ENCODE results near the gene TMEM271.

The TMEM271 gene, protein sequence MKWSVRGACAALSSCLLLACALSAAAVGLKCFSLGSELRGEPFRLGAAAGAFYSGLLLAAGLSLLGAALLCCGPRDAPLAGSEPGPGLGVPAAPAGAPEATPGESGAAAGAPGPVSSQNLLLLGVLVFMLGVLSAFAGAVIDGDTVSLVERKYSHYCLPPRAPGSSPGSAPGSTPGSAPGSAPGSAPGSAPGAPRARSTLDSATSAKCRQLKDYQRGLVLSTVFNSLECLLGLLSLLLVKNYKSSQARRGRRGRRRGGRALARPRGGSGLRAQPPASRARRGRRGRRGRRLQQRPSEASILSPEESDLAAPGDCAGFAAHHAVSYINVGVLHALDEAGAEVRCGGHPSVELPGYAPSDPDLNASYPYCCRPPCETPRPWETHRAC

DNA sequence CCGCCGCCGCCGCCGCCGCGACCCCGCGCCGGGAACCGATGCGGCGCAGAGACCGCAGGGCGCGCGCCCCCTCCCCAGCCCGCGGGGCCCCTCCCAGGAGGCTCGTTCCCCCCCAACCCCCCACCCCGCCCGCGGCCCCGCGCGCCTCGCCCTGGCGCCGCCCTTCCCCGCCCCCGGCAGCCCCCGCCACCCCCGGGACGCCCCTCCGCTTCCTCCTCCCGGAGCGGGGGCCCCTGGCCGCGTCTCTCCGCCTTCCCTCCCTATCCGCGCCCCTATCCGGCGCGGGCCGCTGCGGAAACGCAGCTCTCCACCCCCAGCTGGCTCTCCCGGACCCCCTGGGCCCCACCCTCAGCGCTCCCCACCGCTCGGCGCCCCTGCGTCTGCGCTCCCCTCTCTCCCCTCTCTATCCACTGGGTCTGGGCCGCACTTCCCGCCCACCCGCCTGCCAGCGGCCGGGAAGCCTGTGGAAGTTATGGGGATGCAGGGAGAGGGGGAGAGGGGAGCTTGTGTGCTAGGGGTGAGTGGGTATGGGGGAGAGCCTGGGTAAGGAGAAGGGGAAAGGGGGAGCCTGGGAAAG, at the start of gene TMEM271:
Gene TMEM271, minus strand, starts transcription at position 51 of the 577 bp plus-strand sequence. CDS start 233 bp downstream, outside the sequence.
- no peak for DNase-seq (ENCODE audit: low read depth in 2 of 2, low spot score in 1 of 2)

DNA sequence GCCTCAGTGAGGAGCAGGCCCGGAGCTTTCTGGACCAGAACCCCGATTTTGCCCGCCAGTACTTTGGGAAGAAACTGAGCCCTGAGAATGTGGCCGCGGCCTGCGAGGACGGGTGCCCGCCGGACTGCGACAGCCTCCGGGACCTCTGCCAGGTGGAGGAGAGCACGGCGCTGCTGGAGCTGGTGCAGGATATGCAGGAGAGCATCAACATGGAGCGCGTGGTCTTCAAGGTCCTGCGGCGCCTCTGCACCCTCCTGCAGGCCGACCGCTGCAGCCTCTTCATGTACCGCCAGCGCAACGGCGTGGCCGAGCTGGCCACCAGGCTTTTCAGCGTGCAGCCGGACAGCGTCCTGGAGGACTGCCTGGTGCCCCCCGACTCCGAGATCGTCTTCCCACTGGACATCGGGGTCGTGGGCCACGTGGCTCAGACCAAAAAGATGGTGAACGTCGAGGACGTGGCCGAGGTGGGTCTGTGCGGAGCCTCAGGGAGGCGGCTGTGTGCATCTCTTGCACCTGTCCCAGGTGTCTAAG, 49.6 kb upstream of the TMEM271 start:
- DNase-seq (ENCODE audit: low read depth in 2 of 2, low spot score in 1 of 2): no peak

DNA sequence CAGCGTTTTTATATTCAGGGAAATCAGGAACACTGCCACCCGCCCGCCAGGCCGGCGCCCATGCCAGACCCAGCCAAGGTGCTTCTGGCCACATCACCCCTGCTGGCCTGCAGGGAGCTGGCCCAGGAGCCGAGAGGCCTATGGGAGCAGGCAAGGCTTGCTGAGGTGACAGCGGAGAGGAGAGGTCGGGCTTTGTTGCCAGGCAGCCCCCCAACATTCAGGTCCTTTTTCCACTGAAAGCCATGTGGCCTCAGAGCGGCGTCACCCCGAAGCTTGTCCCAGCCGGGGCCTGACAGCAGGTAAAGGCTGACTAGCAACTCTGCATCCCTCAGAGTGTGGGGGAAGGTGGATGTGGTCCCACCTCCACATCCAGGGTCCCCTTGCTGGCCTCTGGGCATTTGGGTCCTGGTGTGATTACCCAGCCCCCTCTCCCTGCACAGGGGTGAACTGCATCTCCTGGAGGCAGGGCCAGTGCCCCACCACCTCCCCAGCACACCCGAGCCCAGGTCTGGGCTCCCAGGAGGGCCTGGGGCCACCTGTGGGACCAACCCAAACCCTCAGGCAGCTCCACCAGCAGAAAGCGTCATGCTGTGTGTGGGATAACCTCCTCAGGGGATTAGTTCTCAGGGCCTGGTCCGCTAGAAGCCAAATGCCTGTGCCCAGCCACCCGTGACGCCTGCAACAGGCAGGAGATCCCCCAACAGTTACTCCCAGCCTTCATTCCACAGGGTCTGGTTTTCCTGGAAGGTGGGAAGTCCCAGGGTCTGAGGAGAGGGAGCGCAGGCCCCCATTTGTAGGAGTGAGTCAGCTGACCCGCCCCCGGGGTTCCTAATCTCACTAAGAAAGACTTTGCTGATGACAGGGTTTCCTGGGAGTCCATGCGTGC, 48.9 kb upstream of the TMEM271 start, which contains the start of gene PDE6B:
Gene PDE6B, plus strand, starts transcription at position 869 of the 886 bp plus-strand sequence. CDS start 54 bp downstream, outside the sequence.
- DNase-seq (ENCODE audit: low read depth in 2 of 2, low spot score in 1 of 2): no peak

DNA sequence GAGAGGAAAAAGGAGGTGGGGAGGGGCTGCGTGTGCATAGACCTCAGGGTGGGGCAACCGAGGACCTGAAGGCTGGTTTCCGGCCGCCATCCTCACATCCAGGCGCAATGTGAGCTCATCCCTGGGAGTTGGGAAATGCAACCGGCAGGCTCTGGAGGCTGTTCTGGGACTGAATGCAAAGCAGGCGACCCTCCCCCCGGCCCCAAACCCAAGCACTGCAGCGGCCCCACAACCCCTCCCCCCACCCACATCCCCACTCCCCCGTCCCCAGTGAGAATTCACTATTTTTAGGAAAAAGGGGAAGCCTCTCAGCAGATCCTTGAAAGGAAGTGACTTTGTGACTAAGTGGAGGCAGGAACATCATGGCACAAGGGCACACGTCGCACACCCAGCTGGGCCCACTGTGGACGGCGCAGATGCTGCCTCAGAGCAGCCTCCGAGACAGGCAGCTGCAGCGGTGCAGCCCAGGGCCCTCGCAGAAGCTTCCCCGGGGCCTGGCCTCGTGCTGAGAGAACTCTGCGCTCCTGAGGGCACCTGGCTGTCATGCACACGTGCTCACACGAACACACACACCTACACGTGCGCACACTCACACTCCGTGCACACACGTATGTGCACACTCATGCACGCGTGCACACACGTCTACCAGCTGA, 47.9 kb upstream of the TMEM271 start:
- no peak for DNase-seq (ENCODE audit: low read depth in 2 of 2, low spot score in 1 of 2)

DNA sequence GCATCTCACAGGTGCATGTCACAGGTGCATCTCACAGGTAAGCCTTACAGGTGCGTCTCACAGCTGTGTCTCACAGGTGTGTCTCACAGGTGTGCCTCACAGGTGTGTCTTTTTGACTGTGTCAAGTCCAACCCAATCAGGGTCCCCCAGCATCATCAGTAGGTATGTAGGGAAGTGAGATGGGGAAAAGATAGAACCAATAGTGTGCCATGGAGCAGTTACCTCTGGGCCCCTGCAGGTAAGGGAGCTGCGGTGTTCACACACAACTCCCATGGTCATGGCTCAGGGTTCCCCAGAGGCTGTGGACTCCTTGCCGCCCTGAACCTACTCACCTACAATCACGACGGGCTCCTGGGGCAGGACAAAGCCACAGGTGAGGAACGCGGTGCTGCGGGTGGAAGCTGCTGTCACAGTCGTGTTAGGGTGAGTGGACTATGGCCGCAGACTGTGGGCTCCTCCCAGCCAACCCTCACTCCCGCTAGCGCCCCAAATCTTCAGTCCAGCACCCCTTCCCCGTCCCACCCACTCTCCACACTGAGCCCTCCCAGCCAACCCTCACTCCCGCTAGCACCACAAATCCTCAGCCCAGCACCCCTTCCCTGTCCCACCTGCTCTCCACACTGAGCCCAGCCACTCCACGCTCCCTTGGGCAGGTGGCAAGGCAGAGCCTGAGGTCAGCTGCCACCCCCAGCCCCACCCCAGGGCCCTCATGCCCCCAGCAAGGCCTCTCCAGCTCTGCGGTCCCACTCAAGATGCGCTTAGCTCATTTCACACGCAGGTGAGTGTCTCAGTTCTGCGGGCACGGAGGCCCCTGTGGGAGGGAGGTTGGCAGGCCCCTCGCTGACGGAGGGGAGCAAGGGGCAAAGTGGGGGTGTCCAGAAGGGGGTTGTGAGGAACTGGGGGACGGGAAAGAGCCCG, 47.2 kb upstream of the TMEM271 start:
- DNase-seq (ENCODE audit: low read depth in 2 of 2, low spot score in 1 of 2): no peak

DNA sequence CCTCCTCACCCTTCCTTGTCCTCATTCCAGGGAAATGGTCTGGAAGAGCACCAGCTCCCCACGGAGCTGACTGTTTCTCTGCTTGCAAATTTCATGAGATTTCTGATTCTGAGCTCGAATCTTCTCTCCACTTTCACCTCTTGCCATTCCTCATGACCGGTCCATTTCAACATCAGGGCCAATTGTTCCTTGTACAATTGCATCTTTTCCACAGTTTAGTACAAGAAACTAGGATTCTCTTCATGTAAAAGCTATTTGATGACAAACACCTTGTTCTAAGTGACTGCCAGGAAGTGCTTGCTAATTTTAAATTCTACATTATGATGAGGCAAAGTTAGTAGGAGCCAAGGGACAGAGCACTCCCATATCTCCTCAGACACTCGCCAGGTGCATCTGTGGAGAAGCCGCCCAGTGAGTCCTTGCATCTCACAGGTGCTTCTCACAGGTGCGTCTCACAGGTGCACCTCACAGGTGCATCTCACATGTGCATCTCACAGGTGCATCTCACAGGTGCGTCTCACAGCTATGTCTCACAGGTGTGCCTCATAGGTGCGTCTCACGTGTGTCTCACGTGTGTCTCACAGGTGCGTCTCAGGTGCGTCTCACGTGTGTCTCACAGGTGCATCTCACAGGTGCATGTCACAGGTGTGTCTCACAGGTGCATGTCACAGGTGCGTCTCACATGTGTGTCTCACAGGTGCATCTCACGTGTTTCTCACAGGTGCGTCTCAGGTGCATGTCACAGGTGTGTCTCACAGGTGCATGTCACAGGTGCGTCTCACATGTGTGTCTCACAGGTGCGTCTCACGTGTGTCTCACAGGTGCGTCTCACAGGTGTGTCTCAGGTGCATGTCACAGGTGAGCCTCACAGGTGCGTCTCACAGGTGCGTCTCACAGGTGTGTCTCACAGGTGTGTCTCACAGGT, 46.2 kb upstream of the TMEM271 start:
- no peak for DNase-seq (ENCODE audit: low read depth in 2 of 2, low spot score in 1 of 2)

DNA sequence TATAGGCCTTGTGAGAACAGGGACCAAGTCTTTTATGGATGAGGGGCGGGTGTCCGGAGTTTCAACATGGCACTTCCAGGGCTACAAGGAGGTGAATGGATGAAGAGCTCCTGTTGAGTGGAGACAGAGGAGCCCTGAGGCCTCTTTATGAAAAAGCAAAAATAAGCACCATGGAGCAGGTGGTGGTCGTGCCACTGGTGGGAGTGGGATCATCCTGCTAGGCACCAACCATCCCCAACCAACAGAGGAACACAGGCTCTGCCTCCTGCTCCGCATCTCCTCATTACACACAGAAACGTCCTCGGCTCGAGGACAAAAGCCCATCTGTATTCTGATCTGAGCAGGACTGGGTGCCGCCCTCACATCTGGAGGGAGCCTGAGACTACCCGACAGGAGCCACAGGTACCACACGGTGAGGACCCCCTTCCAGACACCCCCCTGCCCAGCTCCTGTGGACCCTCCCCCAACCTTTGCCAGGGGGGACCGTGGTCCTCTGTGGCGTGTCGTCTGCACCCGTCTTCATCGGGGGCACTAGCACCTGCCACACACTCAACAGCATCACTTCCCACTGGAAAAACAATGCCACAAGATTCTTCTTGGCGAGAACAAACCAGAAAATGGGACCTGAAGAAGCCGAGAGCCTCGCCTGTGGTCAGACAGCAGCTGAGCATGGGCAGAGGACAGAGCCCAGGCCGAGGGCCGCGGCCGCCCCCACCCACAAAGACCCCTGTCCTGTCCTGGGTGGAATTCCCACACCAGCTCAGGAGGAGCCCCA, 45.4 kb upstream of the TMEM271 start:
- DNase-seq (ENCODE audit: low read depth in 2 of 2, low spot score in 1 of 2): no peak

DNA sequence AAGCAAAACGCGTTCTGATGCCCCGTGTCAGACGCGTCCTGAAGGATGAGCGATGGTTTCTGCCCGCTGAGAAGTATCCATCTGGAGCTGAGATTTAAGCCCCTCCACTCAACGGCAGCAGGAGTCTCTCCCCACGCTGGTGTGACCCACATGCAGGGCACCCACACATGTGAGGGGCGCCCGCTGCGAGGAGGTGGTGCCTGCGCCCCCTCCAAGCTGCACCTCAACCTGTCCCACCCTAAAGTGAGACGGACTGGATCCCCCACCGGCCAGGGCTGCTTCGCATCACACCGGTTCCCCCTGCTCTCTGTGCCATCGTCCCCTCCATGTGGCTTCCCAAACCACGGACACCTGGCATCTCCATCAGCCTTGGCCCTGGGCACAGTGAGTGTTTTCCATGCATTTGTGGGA, 44.8 kb upstream of the TMEM271 start:
- DNase-seq (ENCODE audit: low read depth in 2 of 2, low spot score in 1 of 2): no peak

DNA sequence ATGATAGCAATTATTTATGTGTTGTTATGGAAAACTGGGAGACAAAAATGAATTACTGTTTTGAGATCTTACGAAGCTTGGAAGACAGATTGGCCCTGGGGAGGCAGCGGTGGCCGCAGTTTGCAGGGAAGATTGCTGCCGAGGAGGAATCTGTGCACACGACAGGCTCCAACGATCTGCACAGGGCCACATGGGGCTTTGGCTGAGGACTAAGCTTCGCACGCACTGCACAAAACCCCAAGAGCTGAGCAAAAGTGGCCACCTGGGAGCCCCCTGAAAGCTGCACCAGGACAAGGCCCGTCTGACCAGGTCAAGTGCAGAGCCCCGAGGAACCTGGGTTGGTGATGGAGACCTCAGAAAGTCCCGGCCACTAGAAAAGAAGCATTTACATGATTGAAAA, 44.1 kb upstream of the TMEM271 start:
- DNase-seq (ENCODE audit: low read depth in 2 of 2, low spot score in 1 of 2): no peak

DNA sequence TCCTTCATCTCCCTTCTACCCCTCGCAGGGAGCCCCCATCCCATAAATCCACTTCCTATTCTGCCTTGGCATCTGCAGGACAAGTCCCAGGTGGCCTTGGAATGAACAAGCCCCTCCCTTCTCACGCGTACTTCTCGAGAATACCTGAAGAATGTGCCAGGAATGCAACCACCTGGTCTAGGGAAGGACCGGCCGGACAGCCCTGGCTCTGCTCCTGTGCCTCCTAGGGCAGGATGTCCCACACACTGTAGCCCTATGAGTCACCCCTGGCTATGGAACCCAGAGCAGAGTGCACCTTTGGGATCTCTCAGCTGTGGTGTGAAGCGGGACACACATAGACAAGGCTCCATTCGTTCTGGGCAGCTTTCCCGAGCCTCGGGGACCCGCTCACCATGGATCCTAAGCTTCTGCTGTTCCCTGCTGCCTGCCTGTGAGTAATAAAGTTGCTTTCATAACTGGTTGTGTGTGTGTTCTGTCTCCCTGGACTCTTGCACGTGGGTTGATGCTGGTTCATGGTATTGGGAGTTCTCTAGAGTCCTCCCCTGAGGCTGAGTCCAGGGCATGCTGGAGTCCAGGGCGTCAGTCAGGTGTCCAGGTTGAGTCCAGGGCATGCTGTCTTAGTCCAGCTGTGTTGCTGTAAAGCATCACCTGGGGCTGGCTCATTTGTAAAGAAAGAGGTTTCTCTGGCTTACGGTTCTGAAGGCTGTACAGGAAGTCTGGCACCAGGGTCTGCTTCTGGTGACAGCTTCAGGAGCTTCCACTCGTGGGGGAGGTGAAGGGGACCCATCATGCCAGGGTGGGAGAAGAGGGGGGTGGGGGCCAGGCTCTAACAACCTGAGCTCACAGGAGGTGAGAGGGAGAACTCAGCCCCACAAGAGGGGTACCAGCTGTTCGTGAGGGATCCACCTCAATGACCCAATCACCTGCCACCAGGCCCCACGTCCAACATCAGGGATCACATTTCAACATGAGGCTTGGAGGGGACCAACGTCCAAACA, 41.8 kb upstream of the TMEM271 start:
- no peak for DNase-seq (ENCODE audit: low read depth in 2 of 2, low spot score in 1 of 2)

DNA sequence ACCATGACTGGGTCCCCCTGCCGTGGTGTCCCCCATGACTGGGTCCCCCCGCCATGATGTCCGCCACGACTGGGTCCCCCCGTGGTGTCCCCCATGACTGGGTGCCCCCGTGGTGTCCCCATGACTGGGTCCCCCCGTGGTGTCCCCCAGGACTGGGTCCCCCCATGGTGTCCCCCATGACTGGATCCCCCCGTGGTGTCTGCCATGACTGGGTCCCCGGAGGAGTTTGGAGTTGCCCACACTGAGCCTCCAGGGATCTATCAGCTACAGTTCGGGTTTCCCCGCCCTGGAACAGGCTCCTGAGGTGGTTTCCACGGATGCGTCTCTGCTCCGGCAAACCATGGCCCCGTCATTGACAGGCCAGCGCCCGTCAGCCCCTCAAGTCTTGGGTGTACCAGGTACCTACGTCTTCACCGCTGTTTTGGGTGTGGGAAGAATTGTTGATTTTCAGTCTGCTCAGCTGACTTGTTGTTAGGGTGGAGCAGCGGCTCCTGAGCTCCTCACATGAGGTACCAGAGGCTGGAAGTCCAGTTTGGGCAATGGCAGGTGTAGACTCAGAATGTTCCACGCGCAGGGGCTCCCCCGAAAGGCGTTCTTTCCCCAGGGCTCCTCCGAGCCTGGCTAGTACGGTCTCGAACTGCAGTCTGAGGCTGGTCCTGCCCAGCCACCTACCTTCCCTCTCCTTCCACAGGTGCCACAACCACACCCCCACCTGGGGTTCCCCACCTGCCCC, 41.0 kb upstream of the TMEM271 start:
- DNase-seq (ENCODE audit: low read depth in 2 of 2, low spot score in 1 of 2): no peak

DNA sequence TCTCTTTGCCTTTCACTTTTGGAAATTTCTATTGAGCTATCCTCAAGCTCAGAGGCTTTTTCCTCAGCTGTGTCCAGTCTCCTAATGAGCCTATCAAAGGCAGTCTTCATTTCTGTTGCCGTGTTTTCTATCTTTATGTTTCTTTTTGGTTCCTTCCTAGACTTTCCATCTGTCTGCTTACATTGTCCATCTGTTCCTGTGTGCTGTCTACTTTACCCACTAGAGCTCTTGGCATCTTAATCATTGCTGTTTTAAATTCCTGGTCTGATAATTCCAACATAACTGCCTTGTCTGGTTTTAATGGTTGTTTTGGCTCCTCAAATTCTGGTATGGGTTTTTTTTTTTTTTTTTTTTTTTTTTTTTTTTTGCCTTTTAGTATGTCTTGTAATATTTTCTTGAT, 40.0 kb upstream of the TMEM271 start:
- DNase-seq (ENCODE audit: low read depth in 2 of 2, low spot score in 1 of 2): no peak

DNA sequence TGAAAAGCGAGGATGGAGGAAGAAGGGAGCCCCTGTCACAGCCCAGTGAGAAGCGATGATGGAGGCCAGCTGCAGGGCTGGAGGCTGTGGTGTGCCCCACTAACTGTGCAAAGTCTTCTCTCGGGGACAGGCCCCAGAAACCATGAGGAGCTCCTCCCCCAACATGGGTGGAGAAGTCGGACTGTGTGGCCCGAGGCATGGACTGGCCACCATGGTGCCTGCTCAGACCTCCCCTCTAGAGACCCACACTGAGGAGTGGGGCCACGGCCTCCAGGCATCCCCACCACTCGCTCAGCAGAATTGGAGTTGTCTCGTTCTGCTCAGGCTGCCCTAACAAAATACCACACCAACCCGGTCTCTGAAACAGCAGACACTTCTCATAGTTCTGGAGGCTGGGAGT, 37.0 kb upstream of the TMEM271 start:
- DNase-seq (ENCODE audit: low read depth in 2 of 2, low spot score in 1 of 2): no peak

DNA sequence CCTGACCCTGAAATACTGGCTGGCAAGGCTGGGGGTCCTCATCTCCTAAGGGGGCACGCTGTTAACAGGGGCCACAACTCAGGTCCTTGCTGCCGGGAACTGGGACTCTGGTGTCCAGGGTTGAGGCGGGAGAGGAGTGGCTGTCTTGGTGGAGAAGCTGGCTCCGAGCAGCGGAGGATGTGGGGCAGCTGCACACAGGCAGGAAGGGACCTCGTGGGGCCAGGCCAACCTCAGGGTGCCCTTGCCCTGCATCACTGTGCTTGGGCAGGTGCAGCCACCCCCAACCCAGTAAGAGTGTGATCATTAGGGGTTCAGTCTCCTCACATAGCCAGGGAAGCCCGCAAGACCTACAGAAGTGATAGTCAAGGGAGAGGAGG, 36.6 kb upstream of the TMEM271 start:
- no peak for DNase-seq (ENCODE audit: low read depth in 2 of 2, low spot score in 1 of 2)

DNA sequence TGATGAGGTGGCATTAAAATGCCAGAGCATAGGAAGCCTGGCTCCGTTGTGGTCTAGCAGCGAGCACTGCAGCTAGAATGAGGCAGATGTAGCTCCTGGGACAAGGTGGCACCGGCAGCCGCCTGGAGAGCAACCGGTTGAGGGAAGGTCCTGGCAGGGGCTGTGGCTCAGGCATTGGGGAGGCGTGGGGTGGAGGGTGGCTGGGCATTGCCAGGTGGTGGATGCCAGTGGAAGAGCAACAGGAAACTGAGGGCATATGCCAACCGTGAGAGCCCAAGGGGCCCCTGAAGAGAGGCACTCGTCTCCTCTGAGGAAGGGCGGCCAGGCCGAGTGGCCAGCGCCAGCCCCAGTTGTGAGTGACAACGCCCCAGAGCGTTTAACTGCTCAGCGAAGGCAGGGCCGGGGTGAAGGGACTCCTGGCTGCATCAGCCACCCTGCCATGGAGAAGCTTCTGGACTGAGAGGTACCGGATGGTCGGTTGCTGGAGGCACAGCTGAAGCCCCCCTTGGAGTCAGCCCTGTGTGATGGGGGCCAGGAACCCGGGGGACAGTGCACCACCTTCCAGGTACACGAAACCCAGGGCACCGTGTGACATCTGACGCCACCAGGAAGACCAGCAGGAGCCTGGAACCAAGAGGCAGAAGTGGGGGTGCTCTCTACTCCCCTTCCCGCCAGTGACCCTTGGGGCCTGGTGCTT, 36.1 kb upstream of the TMEM271 start:
- no peak for DNase-seq (ENCODE audit: low read depth in 2 of 2, low spot score in 1 of 2)

Measured in stimulated activated CD8-positive, alpha-beta memory T cell treated with anti-CD3 and anti-CD28 coated beads, Interleukin-4, amount 100 ng/mL, for 1 hour (primary cell).